A673 (cell line): ENCODE results near the gene TAF4. TPM values are rescaled to one million over a fixed set of nuclear protein-coding genes. Genes with fewer than 3 reads are reported as not detected.

Experiments
- BruUV-seq: library from RNA; stranded (reverse); fragments of 400-500 nt; replicated peaks from 2 replicates; lab custom pipeline; 2021; lab: Mats Ljungman, UMichigan
- CTCF ChIA-PET: fragments of 300-600 bp; sonication (Branson Sonifier 250); formaldehyde crosslinking; loops from one replicate; lab custom pipeline; 2022; ENCODE audit warnings: antibody characterized with exemption; lab: Charles Lee
- POLR2A ChIA-PET: fragments of 300-600 bp; sonication (Branson Sonifier 250); formaldehyde crosslinking; loops from one replicate; lab custom pipeline; 2022; ENCODE audit warnings: antibody characterized with exemption; ENCODE audit not compliant: low non-redundant PET; lab: Charles Lee
- DNase-seq: peaks from one replicate; pipeline ENCODE4 v3.0.0-alpha.2; 2015; ENCODE audit warnings: low spot score
- H3K27ac ChIP-seq: fragments of 200-600 bp; sonication (generic); 2 replicates; pipeline ENCODE4 v1.5.1; 2016; ENCODE audit warnings: mixed run types, low read depth, mild to moderate bottlenecking, mixed read lengths, antibody characterized with exemption, low read length; ENCODE audit not compliant: poor library complexity, severe bottlenecking
- H3K27me3 ChIP-seq: fragments of 200-600 bp; sonication (generic); replicated peaks from 2 replicates; pipeline ENCODE4 v1.6.1; 2017; ENCODE audit warnings: mixed run types, low read depth, mild to moderate bottlenecking, mixed read lengths, antibody characterized with exemption, low read length; ENCODE audit not compliant: insufficient read depth, poor library complexity
- H3K36me3 ChIP-seq: fragments of 200-600 bp; sonication (generic); 2 replicates; pipeline ENCODE4 v1.6.1; 2016; ENCODE audit warnings: mixed run types, mild to moderate bottlenecking, mixed read lengths, antibody characterized with exemption, low read length; ENCODE audit not compliant: insufficient read depth, poor library complexity, severe bottlenecking
- H3K4me1 ChIP-seq: fragments of 200-600 bp; sonication (generic); 2 replicates; pipeline ENCODE4 v1.6.1; 2017; ENCODE audit warnings: mixed run types, mild to moderate bottlenecking, mixed read lengths, antibody characterized with exemption, low read length; ENCODE audit not compliant: insufficient read depth, poor library complexity, severe bottlenecking
- H3K4me3 ChIP-seq: fragments of 200-600 bp; sonication (generic); 2 replicates; pipeline ENCODE4 v1.5.1; 2016; ENCODE audit warnings: low read depth, mixed run types, mild to moderate bottlenecking, mixed read lengths, low read length; ENCODE audit not compliant: poor library complexity, severe bottlenecking
- H3K9me3 ChIP-seq: fragments of 200-600 bp; sonication (generic); 2 replicates; pipeline ENCODE4 v1.6.1; 2016; ENCODE audit warnings: mixed run types, low read depth, mild to moderate bottlenecking, mixed read lengths, antibody characterized with exemption, low read length; ENCODE audit not compliant: poor library complexity, severe bottlenecking
- EZH2 ChIP-seq: fragments of 200-600 bp; sonication (generic); IDR thresholded peaks from 2 replicates; pipeline ENCODE4 v1.6.1; 2017; ENCODE audit warnings: borderline replicate concordance, low read depth, mild to moderate bottlenecking, mixed read lengths, antibody characterized with exemption, low read length; ENCODE audit not compliant: poor library complexity, severe bottlenecking
- intact Hi-C: fragments of 100-400 bp; cut with micrococcal nuclease; formaldehyde crosslinking; loops from one replicate; pipeline ENCODE4 v1.10.0; 2022; ENCODE audit not compliant: unreplicated experiment
- total RNA-seq: library from RNA; stranded (reverse); gene quantifications from 2 replicates; pipeline ENCODE4 v1.2.3, GENCODE V29; 2021
- TF ChIP-seq, protein P1 (sequence below): fragments of 300-800, 200-600 bp; sonication (generic); conservative IDR thresholded peaks from 2 replicates; pipeline ENCODE4 v1.5.1; 2017; ENCODE audit warnings: low read depth, mild to moderate bottlenecking, antibody characterized with exemption, low read length, moderate library complexity, mixed read lengths

Gene TAF4
- total RNA-seq, 1 experiment from 2014 or later: 37.0 TPM

DNA sequence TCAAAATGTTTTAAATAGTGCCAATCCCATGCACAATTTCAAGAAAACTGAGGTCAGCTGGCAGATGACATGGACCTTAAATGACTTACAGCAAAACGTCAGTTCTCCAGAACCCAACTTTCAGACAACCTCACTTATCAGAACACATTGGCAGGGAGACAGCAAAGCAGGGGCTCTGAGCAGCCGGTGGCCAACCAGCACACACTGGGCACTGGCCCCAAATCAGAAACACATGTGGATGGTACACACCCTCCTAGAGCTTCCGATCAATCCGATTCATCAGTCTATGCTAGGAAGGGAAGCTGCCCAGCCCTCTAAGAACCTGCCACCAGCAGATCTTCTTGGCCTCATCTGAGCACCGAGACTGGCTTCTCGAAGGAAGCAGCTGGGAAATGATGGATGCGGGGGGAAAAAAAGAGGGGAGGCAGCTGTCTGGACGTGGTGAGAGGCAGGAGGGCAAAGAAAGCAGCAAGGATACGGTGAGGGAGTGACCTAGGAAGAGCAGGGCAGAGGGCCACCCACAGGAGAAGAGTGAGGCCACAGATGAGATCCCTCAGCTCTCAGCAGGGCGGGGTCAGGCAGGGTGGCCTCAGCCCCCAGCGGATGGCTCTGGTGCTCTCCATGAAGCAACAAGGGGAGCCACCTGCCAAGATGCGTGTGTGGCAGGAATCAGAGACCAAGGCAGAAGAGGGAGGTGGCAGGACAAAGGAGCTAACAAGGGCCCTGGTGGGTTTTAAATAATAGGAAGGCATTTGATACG lies 32.9 kb downstream of the TAF4 start:
- H3K4me3 ChIP-seq: no peak overlapping the region
- no TSS peak for BruUV-seq
- H3K27ac ChIP-seq: no peak overlapping the region
- no peaks in the 10 kb centered on the region for H3K36me3 ChIP-seq
- H3K27me3 ChIP-seq: no peaks in the 10 kb centered on the region
- TF ChIP-seq EZH2: no peak
- TF ChIP-seq, protein P1, sequence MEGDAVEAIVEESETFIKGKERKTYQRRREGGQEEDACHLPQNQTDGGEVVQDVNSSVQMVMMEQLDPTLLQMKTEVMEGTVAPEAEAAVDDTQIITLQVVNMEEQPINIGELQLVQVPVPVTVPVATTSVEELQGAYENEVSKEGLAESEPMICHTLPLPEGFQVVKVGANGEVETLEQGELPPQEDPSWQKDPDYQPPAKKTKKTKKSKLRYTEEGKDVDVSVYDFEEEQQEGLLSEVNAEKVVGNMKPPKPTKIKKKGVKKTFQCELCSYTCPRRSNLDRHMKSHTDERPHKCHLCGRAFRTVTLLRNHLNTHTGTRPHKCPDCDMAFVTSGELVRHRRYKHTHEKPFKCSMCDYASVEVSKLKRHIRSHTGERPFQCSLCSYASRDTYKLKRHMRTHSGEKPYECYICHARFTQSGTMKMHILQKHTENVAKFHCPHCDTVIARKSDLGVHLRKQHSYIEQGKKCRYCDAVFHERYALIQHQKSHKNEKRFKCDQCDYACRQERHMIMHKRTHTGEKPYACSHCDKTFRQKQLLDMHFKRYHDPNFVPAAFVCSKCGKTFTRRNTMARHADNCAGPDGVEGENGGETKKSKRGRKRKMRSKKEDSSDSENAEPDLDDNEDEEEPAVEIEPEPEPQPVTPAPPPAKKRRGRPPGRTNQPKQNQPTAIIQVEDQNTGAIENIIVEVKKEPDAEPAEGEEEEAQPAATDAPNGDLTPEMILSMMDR: no peak
- no peak for DNase-seq
- intact Hi-C loops: no loop called here
- ChIA-PET POLR2A (no interaction called here), CTCF (no interaction called here)
- H3K4me1 ChIP-seq: no peaks in the 10 kb centered on the region
- peaks cover 5% of the 10 kb centered on the region for H3K9me3 ChIP-seq

DNA sequence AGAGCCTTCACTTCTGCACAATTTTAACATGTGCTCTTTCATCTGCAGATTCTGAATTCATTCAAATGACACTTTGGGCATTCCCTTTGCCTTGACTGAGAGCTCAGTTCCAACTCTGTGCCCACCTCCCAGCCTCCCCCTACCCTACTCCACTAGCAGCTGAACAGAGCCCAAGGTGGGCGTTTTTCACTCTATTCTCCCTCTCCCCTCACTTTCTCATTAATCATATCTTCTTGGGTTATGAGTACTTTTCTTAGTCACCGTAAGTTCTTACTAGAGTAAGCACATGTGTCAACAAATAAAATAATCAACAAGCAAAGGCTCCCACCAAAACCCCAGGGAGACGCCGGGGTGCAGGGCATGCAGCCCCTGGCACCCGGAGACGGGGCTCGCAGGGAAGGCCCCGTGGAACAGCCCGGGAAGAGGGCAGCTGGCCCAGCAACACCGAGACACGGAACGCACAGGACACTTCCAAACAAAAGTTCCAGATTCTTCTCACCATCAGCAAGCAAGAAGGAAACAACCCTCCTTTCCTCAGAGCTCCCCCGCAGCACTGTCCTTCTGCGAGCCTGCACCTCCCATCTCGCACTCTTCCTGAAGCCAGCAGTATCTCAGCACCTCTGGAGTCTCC lies 34.1 kb downstream of the TAF4 start:
- intact Hi-C loops: no loop called here
- ChIA-PET CTCF (no interaction called here), POLR2A (no interaction called here)
- no peak overlapping the region for H3K4me3 ChIP-seq
- H3K27me3 ChIP-seq: no peaks in the 10 kb centered on the region
- no peak overlapping the region for H3K27ac ChIP-seq
- no TSS peak for BruUV-seq
- peaks cover 5% of the 10 kb centered on the region for H3K4me1 ChIP-seq
- no peak for TF ChIP-seq EZH2
- TF ChIP-seq, protein P1: no peak
- H3K9me3 ChIP-seq: no peaks in the 10 kb centered on the region
- no peak for DNase-seq
- H3K36me3 ChIP-seq: no peaks in the 10 kb centered on the region

DNA sequence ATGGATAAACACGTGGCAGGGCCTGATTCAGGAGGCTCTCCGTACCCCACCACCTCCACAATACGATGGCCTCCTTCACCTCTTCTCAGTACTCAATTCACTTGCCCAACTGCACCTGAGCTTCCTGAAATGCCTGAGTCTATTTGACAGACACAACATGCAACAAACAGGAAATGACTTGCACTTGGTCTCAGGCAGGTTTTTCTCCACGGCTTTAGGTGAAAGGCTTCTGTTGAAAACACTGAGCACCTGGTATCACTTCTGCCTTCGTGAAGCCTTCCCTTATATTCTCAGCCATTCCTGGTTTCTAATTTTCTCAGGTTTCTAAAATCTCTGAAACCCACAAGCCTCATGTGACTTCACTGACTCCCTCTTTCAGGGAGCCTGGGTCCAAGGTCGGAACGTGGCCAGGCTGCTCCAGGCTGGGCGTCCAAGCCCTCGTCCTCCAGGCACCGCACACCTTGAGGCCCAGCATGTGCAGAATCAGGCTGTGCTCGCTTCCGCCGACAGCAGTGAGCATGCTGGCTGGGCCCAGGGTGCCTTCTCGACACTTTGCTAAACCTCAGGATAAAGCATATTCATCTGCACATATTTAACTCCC lies 34.7 kb downstream of the TAF4 start:
- Histone ChIP-seq H3K27ac (no peak overlapping the region), H3K9me3 (no peaks in the 10 kb centered on the region), H3K36me3 (no peaks in the 10 kb centered on the region), H3K4me1 (peaks cover 9% of the 10 kb centered on the region), H3K4me3 (no peak overlapping the region), H3K27me3 (no peaks in the 10 kb centered on the region)
- ChIA-PET CTCF (no interaction called here), POLR2A (no interaction called here)
- no TSS peak for BruUV-seq
- intact Hi-C loops: no loop called here
- no peak for TF ChIP-seq EZH2
- TF ChIP-seq, protein P1: no peak
- no peak for DNase-seq
